ENCODE results near the gene C3AR1.
A peak's percentile ranks its signal among the peaks of the same experiment; 100 is the strongest.

The C3AR1 gene

DNA sequence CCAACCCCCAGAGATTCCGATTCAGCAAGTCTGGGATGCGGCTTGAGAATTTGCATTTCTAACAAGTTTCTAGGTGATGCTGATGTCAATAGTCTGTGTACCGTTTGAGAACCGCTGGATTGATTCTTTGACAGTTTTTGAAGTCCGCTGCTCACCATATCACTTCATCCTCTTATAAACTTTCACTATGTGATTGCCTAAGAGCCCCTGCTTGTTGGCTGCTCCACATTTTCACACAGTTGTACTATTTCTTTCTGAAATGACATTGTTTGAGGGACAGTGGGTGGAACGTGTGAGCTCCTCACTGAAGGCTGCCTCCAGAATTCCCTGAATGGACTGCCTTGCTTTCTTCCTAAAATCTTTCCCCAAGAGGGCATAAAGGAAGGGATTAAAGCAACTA lies 7.7 kb downstream of the C3AR1 start:
- H3K4me3 ChIP-seq (ENCODE audit: low read depth, low read length) = no peak overlapping the region

DNA sequence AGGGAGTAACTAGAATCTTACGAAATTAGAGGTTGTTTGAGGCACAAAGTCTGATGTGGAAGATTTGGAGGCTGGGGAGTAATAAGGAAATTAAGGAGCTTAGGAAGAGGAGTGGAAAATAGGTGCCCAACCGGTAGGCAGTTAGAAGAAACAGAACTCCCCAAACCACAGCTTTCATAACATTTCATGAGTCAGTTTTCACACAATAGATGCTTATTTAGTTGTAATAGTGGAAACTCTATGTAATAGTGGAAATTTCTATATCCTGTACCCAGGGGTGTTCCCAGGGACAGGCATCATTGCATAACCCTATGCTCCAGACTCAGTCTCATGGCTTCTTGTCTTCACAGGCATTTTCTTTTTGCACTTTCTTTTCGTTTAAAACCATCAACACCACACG lies 8.3 kb downstream of the C3AR1 start:
- no peak overlapping the region for H3K4me3 ChIP-seq (ENCODE audit: low read depth, low read length)

DNA sequence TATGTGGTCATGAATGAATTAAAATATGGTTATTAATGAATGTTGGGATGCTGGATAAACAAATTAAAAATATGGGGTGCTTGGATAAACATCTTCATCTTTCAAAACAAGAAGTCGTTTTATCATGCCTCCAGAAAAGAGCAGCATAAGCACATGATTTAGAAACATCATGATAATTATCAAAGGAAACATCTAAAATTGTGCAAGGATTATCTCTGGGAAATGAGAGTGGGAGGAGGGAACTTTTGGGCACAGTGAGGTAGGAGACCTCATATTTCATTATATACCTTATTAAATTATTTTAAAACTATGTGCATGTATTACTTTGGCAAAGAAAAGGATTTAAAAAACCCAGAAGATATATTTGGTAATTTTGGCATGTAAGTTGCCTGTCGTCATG lies 8.9 kb downstream of the C3AR1 start:
- no peak overlapping the region for H3K4me3 ChIP-seq (ENCODE audit: low read depth, low read length)

DNA sequence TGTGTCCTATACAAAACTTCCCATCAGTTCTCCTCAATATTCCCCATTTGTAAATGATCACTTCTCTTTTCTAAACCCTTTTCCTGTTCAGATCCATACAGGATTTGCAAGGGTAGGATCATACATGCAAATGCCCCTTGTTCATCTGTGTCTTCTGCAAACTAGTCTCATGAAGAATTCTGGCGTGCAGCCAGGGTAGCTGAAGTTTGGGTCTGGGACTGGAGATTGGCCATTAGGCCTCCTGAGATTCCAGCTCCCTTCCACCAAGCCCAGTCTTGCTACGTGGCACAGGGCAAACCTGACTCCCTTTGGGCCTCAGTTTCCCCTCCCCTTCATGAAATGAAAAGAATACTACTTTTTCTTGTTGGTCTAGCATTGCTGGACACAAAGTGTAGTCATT lies 11.3 kb downstream of the C3AR1 start:
- no peak overlapping the region for H3K4me3 ChIP-seq (ENCODE audit: low read depth, low read length)

GRCh38 chr12:8052679-8053078 lies 13.5 kb downstream of the C3AR1 start:
- H3K4me3 ChIP-seq (ENCODE audit: low read depth, low read length) = no peak overlapping the region

DNA sequence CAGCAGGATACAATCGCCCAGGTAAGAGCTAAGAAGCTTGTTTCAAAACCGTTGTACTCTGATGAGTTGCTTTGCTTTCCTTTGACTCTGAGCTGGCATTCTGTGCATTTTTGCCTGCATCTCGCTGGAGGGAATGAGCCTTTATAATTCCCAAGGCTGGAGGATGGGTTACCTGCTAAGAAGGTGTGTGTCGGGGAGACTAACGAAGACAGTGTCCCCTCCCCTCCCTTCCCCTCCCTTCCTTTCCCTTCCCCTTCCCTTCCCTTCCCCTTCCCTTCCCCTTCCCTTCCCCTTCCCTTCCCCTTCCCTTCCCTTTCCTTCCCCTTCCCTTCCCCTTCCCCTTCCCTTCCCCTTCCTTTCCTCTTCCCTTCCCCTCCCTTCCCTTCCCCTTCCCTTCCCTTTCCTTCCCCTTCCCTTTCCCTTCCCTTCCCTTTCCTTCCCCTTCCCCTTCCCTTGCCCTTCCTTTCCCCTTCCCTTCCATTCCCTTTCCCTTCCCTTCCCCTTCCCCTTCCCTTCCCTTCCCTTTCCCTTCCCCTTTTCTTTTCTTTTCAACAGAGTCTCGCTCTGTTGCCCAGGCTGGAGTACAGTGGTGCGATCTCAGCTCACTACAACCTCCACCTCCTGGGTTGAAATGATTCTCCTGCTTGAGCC lies 15.4 kb downstream of the C3AR1 start:
- H3K4me3 ChIP-seq (ENCODE audit: low read depth, low read length) = no peak overlapping the region

GRCh38 chr12:8048906-8049305 lies 17.3 kb downstream of the C3AR1 start:
- no peak overlapping the region for H3K4me3 ChIP-seq (ENCODE audit: low read depth, low read length)

DNA sequence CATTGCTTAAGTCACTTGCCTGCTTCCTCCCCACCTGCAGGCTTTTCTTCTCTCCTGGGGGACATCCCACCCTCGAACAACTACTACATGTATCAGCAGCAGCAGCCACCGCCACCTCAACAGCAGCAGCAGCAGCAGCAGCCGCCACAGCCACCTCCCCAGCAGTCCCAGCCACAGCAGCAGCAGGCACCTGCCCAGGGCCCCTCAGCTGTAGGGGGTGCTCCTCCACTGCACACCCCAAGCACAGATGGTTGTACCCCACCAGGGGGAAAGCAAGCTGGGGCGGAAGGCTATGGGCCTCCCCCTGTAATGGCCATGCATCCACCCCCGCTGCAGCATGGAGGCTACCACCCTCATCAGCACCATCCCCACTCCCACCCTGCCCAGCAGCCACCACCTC lies 18.3 kb downstream of the C3AR1 start:
- H3K4me3 ChIP-seq (ENCODE audit: low read depth, low read length) = no peak overlapping the region

GRCh38 chr12:8045952-8046944 lies 19.9 kb downstream of the C3AR1 start:
- H3K4me3 ChIP-seq (ENCODE audit: low read depth, low read length) = no peak overlapping the region

GRCh38 chr12:8040791-8041190 lies 25.4 kb downstream of the C3AR1 start:
- no peak overlapping the region for H3K4me3 ChIP-seq (ENCODE audit: low read depth, low read length)

DNA sequence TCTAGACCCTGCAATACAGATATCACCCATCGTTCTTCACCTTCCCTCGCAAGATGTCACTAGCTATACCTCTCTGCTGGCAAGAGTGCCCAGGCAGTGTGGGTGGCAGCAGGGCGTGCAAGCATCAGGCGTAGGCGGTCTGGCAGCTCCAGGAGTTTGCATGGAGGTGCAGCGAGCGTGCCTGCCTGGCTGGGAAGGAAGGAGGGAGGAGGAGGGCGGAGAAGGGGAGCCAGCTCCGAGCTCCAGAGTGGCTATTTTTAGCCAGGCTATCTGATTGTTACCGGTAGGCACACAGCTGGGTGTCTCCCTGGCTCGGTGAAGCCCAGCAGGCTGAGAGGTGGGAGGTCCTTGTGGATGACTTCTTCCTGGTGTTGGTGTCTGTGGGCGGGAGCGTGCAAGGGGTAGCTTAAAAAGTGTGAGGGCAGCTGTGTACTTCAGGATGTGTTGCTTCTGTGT lies 27.5 kb downstream of the C3AR1 start:
- no peak overlapping the region for H3K4me3 ChIP-seq (ENCODE audit: low read depth, low read length)

DNA sequence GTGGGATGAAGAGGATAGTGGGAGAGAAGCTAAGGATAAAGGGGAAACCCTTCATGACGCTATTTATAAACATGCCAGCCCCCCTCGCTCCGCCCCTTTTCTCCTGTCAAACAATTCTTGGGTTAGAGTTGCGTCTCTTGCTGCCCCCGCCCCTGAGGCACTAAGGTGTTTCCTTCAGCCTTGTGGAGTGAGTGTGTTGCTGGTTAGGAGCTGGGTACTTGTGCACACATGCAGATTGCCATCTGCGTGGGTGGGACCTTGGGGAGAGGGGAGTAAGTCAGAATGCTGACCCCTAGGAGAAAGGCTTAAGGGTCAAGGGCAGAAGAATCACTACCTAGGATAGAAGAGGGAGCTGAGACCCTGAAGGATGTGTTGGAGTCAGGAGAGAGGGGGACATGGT lies 28.2 kb downstream of the C3AR1 start:
- H3K4me3 ChIP-seq (ENCODE audit: low read depth, low read length) = no peak overlapping the region

- H3K4me3 ChIP-seq (ENCODE audit: low read depth, low read length) = no peak overlapping the region
These were observed 29.0 kb downstream of the C3AR1 start for GRCh38 chr12:8037046-8037663.

DNA sequence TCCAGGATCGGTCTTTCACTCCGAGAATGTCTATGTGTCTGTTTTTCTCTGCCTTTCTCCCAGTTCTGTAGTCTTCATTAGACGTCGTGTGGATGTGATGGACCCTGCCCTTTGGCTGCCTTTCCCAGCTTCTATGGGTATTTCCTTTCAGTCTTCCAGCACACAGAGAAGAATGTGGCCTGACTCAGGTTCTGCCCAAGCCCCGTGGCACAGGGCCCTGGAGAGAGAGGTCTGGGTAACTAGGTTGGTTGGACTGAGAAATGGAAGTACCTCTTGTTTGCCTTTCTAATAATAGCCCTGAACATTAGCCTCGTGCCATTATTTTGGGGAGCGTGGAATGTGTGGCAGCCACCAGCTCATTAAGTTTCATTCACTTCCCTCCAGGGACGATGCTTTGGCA lies 29.8 kb downstream of the C3AR1 start:
- no peak overlapping the region for H3K4me3 ChIP-seq (ENCODE audit: low read depth, low read length)

DNA sequence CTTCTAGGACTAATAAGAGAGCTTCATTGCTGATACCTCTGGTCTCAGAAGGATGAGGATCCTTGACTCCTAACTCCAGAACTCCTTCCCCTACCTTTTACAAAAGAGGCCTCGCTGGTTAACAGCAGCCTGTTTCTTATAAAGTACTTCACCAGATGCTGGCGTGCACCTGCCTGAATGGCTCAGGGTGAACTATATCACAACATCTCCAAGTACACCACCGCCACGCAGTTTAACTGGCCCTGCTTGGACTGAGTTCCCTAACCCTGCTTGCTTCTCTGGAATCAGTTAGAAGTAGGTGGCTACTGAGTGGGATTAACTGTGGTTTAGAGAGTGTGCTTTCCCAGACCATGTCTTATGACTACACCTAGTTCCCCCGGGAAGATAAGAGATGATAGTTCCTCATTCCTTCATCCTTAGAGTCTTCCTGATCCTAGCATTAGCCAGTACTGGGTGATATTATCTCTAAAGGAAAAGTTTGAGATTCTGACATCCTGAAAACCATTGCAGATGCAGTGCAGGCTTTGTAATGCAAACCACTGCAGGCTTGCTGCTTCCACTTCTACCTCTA lies 30.6 kb downstream of the C3AR1 start:
- H3K4me3 ChIP-seq (ENCODE audit: low read depth, low read length) = no peak overlapping the region

DNA sequence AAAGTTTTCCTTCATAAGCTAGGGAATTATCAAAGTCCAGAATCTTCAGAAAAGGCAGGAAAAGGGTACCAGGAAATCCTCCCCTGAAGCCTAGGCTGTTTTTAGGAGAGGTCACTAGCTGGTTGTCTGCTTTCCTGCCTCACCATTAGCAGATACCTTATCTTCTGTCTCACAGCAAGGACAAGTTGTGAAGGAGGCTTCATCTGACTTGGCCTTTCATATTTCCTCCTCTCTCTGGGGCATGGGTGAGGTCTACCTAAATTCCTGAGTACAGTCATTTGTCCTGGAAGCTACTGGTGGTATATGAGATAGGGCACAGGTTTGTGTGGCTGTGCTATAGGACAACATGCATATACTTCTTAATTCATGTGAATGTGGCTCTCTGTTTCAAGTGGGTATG lies 31.4 kb downstream of the C3AR1 start:
- H3K4me3 ChIP-seq (ENCODE audit: low read depth, low read length) = no peak overlapping the region

DNA sequence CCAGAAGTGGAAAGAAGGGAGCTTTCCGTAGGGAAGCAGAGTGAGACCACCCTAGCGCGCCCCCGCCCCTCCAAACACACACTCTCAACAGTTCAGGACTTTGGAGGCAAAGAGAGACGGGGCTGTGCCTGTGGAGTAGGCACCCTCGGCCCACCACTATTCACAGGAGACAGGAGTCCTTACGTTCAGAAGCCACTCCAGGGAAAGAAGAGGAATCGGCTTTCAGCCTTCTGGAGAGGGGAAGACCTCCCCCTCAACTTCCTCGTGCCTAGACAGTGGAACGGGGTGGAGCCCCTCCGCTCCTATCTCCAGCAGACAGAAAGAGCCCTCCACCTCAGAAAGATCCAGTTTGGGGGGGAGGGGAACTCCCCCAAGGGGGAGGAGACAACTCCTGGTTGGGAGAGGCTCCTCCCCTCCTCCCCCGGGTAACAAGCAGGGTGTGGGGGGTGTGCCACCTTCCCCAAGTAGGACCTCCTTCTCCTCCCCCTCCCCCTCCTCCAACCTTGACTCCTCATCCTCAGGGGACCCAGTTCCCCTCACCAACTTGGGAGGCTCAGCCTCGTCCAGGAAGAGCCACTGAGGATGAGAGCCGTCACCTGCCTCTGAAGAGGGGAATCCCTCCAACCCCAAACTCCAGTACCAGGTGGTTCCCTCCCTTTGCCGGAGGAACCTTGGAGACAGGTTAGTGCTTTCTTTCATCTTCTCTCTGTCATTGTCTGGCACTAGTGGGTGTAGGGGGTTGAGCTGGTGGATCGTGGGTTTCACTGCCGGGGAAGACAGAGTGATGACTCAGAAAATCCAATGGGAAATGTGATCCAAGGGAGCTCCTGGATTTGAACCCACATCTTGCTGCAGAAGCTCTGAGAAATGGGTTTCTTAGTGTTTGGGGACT lies 32.8 kb downstream of the C3AR1 start:
- peak overlapping the region; percentile 79 for H3K4me3 ChIP-seq (ENCODE audit: low read depth, low read length)

DNA sequence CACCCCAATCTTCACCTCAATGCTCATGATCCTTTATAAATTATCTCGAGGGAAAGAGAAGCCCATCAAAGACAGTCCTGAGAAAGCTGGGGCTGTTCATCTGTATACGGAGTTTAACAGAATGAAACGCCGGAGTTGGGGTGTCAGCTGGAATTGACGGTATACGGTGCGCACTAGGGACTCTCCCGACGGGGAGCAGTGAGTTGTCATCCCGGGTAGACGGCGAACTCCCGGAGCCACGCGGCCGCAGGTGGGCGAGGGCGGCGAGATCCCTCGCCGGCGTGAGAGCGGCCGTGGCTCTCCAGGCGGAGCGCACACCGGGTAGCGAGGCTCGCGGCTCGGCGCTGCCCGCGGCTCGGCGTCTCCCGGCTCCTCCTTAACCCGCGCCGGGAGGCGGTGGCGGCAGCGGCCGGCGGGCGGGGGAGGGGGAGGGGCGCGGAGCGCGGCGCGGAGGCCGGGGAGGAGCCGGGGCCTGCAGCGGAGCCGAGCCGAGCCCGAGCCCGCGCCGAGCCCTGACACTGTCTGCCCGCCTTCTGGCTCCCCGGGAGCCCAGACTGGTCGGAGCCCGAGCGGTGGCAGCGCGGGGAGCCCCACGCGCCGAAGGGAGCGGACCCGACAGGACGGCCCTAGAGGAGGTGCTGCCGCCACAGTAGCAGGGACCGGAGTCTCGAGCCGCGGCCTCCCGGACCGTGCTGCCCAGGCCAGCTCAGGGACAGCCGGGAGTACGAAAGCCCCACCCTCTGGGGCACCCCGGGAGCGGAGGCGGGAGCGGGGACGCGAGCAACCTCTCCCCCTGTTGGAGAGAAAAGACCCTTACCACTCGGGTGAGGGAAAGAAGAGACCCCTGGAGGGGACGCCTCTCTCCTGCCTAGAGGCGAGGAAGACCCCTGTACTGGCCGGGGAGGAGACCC lies 33.7 kb downstream of the C3AR1 start, which contains the start of gene FOXJ2:
Gene FOXJ2 (plus strand): TSS at position 475 of the 911 bp plus-strand sequence. CDS start 7,117 bp downstream, outside the sequence.
- peak within 1 kb of the TSS; percentile 79 for H3K4me3 ChIP-seq (ENCODE audit: low read depth, low read length)

GRCh38 chr12:8031872-8032241 lies 34.3 kb downstream of the C3AR1 start:
- peak overlapping the region; percentile 61 for H3K4me3 ChIP-seq (ENCODE audit: low read depth, low read length)
